PFSK-1 (cell line): ENCODE results near the gene TAPBP.

Experiments used
- POLR2AphosphoS5 ChIP-seq: IDR thresholded peaks from 2 replicates; pipeline ENCODE4 v1.6.1; 2012; ENCODE audit warnings: low read depth, mild to moderate bottlenecking, control low read depth, low read length, moderate library complexity
- SIN3A ChIP-seq: IDR thresholded peaks from 2 replicates; pipeline ENCODE4 v1.6.1; 2012; ENCODE audit warnings: mild to moderate bottlenecking, low read length, moderate library complexity, borderline replicate concordance; ENCODE audit not compliant: insufficient read depth
- TAF1 ChIP-seq: IDR thresholded peaks from 2 replicates; pipeline ENCODE4 v1.6.1; 2012; ENCODE audit warnings: low read length, control low read depth, borderline replicate concordance; ENCODE audit not compliant: insufficient read depth
- TF ChIP-seq, protein P1 (sequence below), 2 experiments: IDR thresholded peaks; 2 replicates each; pipeline versions ENCODE4 v1.6.1 to v1.8.0; 2011 to 2012; ENCODE audit warnings: low read depth in 2 of 2, low read length in 2 of 2, control low read depth in 1 of 2, inconsistent platforms in 1 of 2, mild to moderate bottlenecking in 1 of 2, moderate library complexity in 1 of 2; ENCODE audit not compliant: insufficient read depth in 1 of 2

DNA sequence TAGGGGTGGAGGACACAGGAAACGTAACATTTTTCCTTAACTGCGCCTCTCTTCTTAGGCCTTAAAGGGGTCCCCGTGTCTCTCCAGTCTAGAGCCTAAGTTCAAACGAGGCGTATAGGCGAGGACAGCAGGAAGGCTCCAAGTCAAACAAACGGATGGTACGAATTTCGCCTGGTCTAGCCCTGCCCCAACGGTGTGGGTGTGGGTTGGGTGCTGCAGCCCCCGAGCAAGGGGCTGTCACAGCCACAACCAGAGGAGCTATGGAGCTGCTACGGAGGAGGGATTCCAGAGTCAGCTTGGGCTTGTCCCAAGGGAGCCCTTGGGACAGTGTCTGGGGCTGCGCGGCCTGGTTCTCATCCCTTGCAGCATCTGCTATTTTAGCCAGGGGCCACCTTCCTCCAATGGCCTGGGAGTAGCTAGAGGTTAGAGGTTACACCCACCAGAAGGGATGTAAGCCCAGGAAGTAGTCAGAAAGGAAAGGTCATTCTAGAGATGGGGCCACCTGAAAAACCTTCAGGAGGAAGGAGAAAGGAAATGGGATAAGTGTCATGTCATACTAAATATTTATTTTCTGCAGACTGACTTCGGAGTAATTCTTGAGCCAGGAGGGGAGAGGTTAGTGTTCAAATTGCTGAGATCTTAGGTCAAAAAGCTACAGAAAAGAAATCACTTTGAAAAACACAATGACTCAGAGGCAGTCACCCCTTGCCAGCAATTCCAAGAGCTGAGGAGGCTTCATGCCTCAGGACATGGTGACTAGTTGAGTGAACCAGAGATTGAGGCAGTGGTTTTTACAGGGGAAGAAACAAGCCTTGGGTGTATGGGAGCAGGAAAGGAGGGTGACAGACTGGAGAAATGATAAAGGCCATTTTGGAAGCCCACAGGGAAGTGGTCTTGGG lies 63.9 kb downstream of the TAPBP start:
- TF ChIP-seq, protein P1, sequence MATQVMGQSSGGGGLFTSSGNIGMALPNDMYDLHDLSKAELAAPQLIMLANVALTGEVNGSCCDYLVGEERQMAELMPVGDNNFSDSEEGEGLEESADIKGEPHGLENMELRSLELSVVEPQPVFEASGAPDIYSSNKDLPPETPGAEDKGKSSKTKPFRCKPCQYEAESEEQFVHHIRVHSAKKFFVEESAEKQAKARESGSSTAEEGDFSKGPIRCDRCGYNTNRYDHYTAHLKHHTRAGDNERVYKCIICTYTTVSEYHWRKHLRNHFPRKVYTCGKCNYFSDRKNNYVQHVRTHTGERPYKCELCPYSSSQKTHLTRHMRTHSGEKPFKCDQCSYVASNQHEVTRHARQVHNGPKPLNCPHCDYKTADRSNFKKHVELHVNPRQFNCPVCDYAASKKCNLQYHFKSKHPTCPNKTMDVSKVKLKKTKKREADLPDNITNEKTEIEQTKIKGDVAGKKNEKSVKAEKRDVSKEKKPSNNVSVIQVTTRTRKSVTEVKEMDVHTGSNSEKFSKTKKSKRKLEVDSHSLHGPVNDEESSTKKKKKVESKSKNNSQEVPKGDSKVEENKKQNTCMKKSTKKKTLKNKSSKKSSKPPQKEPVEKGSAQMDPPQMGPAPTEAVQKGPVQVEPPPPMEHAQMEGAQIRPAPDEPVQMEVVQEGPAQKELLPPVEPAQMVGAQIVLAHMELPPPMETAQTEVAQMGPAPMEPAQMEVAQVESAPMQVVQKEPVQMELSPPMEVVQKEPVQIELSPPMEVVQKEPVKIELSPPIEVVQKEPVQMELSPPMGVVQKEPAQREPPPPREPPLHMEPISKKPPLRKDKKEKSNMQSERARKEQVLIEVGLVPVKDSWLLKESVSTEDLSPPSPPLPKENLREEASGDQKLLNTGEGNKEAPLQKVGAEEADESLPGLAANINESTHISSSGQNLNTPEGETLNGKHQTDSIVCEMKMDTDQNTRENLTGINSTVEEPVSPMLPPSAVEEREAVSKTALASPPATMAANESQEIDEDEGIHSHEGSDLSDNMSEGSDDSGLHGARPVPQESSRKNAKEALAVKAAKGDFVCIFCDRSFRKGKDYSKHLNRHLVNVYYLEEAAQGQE (IDR thresholded peaks at IDR 0.05; ENCODE audit: insufficient read depth in 1 of 2, low read depth in 2 of 2, low read length in 2 of 2): no peak
- TF ChIP-seq POLR2AphosphoS5 (no peak), TAF1 (no peak), SIN3A (no peak)
